Panc1 (cell line): ENCODE data around the gene MRPL39. TPM values are rescaled to one million over a fixed set of nuclear protein-coding genes. Genes with fewer than 3 reads are reported as not detected.

Source experiments
- ATAC-seq: fragments of 200-7000 bp; cut with Tn5 transposase; 2 replicates; pipeline ENCODE4 v1.9.1; 2020; ENCODE audit warnings: mild to moderate bottlenecking, moderate library complexity
- BruUV-seq: library from RNA; stranded (reverse); fragments of 400-500 nt; replicated peaks from 2 replicates; lab custom pipeline; 2021; lab: Mats Ljungman, UMichigan
- CTCF ChIA-PET: fragments of 300-600 bp; sonication (Branson Sonifier 250); formaldehyde crosslinking; loops from one replicate; lab custom pipeline; 2022; ENCODE audit warnings: antibody characterized with exemption; lab: Charles Lee
- POLR2A ChIA-PET: fragments of 300-600 bp; sonication (Branson Sonifier 250); formaldehyde crosslinking; loops from one replicate; lab custom pipeline; 2022; ENCODE audit warnings: antibody characterized with exemption; lab: Charles Lee
- DNase-seq: peaks from one replicate; pipeline ENCODE4 v3.0.0-alpha.2; 2010; ENCODE audit warnings: low read depth, low spot score
- H3K27ac ChIP-seq: 2 replicates; pipeline ENCODE4 v1.5.1; 2011; ENCODE audit warnings: mild to moderate bottlenecking, low read length, inconsistent platforms
- H3K27me3 ChIP-seq: fragments of 200-500 bp; sonication (Bioruptor generic); 2 replicates; pipeline ENCODE4 v1.6.0; 2014; ENCODE audit warnings: low read length, inconsistent platforms; ENCODE audit not compliant: control insufficient read depth, insufficient read depth
- H3K36me3 ChIP-seq: fragments of 200-500 bp; sonication (Bioruptor generic); 2 replicates; pipeline ENCODE4 v1.5.1; 2014; ENCODE audit warnings: inconsistent platforms, mild to moderate bottlenecking, low read length, moderate library complexity; ENCODE audit not compliant: control insufficient read depth, insufficient read depth
- H3K4me1 ChIP-seq: 2 replicates; pipeline ENCODE4 v1.5.1; 2011; ENCODE audit warnings: inconsistent platforms, mild to moderate bottlenecking, low read length, moderate library complexity; ENCODE audit not compliant: control insufficient read depth, insufficient read depth
- H3K4me3 ChIP-seq, 2 experiments: 2 replicates each; pipeline ENCODE4 v1.5.1; 2011 to 2012; ENCODE audit warnings: low read depth in 2 of 2, low read length in 2 of 2, mild to moderate bottlenecking in 2 of 2, inconsistent platforms in 1 of 2, moderate library complexity in 1 of 2
- H3K9me3 ChIP-seq: fragments of 200-500 bp; sonication (Bioruptor generic); 2 replicates; pipeline ENCODE4 v1.5.1; 2014; ENCODE audit warnings: low read depth, mild to moderate bottlenecking, inconsistent platforms, low read length, moderate library complexity; ENCODE audit not compliant: control insufficient read depth, insufficient read depth
- CTCF ChIP-seq: fragments of 450-650 bp; IDR thresholded peaks from 2 replicates; pipeline ENCODE4 v1.5.1; 2017; ENCODE audit warnings: mild to moderate bottlenecking
- POLR2AphosphoS5 ChIP-seq: IDR thresholded peaks from 2 replicates; pipeline ENCODE4 v1.6.1; 2012; ENCODE audit warnings: mild to moderate bottlenecking, low read depth, low read length, moderate library complexity
- REST ChIP-seq, 2 experiments: IDR thresholded peaks; 2 replicates each; pipeline ENCODE4 v1.6.1; 2011 to 2012; ENCODE audit warnings: low read depth in 2 of 2, control low read depth in 1 of 2, low read length in 1 of 2, mild to moderate bottlenecking in 1 of 2, moderate library complexity in 1 of 2; ENCODE audit not compliant: insufficient read depth in 1 of 2
- SIN3A ChIP-seq: IDR thresholded peaks from 2 replicates; pipeline ENCODE4 v1.6.1; 2012; ENCODE audit warnings: low read depth, mild to moderate bottlenecking, low read length, moderate library complexity, borderline replicate concordance; ENCODE audit not compliant: insufficient read depth
- TCF7L2 ChIP-seq: IDR thresholded peaks from 2 replicates; pipeline ENCODE4 v1.6.1; 2011; ENCODE audit warnings: mild to moderate bottlenecking, low read depth, low read length, inconsistent platforms
- in situ Hi-C: cut with HindIII; loops from 2 replicates; pipeline ENCODE4 v1.10.0; 2016; ENCODE audit warnings: low sequenced_read_pairs, low pct_unique_long_range_greater_than_20kb
- intact Hi-C: fragments of 100-400 bp; cut with micrococcal nuclease; formaldehyde crosslinking; loops from one replicate; pipeline ENCODE4 v1.10.0; 2022; ENCODE audit not compliant: unreplicated experiment
- total RNA-seq: library from RNA; stranded (reverse); gene quantifications from one replicate; pipeline ENCODE4 v1.2.1, GENCODE V29; 2021; ENCODE audit not compliant: unreplicated experiment

MRPL39 gene
- total RNA-seq, 1 experiment from 2014 or later: 24.7 TPM

GRCh38 chr21:25584833-25585676 lies 22.2 kb downstream of the MRPL39 start:
- DNase-seq: no peak

More at GRCh38 chr21:25584833-25585676, 22.2 kb downstream of the MRPL39 start:
- H3K36me3 ChIP-seq: peaks cover 6% of the 10 kb centered on the region; the same call in 1 of the 2 replicates
- ATAC-seq: no peak
- in situ Hi-C loops (no loop called here), intact Hi-C loops (no loop called here)
- CTCF ChIA-PET: no interaction called here
- no peaks in the 10 kb centered on the region for H3K27me3 ChIP-seq
- POLR2A ChIA-PET: interaction anchor here (0.7 kb wide), 1 partner anchor 141 kb away, joined by 8 read pairs; no protein-coding TSS in a partner anchor
- no peak overlapping the region for H3K4me3 ChIP-seq
- H3K9me3 ChIP-seq: no peaks in the 10 kb centered on the region
- H3K27ac ChIP-seq: no peak overlapping the region
- no TSS peak for BruUV-seq
- no peak for TF ChIP-seq POLR2AphosphoS5
- TF ChIP-seq TCF7L2: no peak
- no peak for TF ChIP-seq SIN3A
- no peak for TF ChIP-seq CTCF
- no peak for TF ChIP-seq REST (IDR thresholded peaks at IDR 0.05; ENCODE audit: insufficient read depth in 1 of 2, low read depth in 2 of 2, low read length in 1 of 2)
- H3K4me1 ChIP-seq: no peaks in the 10 kb centered on the region
